ENCODE measurements around the gene FTO. TPM values are rescaled to one million over a fixed set of nuclear protein-coding genes. Genes with fewer than 3 reads are reported as not detected.

The FTO gene
- total and polyA plus RNA-seq, 2 of the 13 experiments (the other 11 are each of a cell fraction or from before 2014, with no cell fraction given), result 41.6 to 55.8 TPM

- TF ChIP-seq, protein P1, sequence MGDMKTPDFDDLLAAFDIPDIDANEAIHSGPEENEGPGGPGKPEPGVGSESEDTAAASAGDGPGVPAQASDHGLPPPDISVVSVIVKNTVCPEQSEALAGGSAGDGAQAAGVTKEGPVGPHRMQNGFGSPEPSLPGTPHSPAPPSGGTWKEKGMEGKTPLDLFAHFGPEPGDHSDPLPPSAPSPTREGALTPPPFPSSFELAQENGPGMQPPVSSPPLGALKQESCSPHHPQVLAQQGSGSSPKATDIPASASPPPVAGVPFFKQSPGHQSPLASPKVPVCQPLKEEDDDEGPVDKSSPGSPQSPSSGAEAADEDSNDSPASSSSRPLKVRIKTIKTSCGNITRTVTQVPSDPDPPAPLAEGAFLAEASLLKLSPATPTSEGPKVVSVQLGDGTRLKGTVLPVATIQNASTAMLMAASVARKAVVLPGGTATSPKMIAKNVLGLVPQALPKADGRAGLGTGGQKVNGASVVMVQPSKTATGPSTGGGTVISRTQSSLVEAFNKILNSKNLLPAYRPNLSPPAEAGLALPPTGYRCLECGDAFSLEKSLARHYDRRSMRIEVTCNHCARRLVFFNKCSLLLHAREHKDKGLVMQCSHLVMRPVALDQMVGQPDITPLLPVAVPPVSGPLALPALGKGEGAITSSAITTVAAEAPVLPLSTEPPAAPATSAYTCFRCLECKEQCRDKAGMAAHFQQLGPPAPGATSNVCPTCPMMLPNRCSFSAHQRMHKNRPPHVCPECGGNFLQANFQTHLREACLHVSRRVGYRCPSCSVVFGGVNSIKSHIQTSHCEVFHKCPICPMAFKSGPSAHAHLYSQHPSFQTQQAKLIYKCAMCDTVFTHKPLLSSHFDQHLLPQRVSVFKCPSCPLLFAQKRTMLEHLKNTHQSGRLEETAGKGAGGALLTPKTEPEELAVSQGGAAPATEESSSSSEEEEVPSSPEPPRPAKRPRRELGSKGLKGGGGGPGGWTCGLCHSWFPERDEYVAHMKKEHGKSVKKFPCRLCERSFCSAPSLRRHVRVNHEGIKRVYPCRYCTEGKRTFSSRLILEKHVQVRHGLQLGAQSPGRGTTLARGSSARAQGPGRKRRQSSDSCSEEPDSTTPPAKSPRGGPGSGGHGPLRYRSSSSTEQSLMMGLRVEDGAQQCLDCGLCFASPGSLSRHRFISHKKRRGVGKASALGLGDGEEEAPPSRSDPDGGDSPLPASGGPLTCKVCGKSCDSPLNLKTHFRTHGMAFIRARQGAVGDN (CRISPR knock-in tag; IDR thresholded peaks at IDR 0.05), result peak; percentile 61
- TF ChIP-seq ELF4 (CRISPR knock-in tag; IDR thresholded peaks at IDR 0.05; ENCODE audit: borderline replicate concordance) (no peak), TFDP1 (CRISPR knock-in tag; IDR thresholded peaks at IDR 0.05; ENCODE audit: borderline replicate concordance) (no peak), EHMT2 (IDR thresholded peaks at IDR 0.05; ENCODE audit: borderline replicate concordance, low read depth, low read length) (no peak), ZFX (CRISPR knock-in tag; IDR thresholded peaks at IDR 0.05; ENCODE audit: low read depth) (peak; percentile 41; the same call in 1 of the 2 replicates), TBX3 (IDR thresholded peaks at IDR 0.05; ENCODE audit: borderline replicate concordance) (no peak)
- TF ChIP-seq, protein P2, sequence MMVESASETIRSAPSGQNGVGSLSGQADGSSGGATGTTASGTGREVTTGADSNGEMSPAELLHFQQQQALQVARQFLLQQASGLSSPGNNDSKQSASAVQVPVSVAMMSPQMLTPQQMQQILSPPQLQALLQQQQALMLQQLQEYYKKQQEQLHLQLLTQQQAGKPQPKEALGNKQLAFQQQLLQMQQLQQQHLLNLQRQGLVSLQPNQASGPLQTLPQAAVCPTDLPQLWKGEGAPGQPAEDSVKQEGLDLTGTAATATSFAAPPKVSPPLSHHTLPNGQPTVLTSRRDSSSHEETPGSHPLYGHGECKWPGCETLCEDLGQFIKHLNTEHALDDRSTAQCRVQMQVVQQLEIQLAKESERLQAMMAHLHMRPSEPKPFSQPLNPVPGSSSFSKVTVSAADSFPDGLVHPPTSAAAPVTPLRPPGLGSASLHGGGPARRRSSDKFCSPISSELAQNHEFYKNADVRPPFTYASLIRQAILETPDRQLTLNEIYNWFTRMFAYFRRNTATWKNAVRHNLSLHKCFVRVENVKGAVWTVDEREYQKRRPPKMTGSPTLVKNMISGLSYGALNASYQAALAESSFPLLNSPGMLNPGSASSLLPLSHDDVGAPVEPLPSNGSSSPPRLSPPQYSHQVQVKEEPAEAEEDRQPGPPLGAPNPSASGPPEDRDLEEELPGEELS (CRISPR knock-in tag; IDR thresholded peaks at IDR 0.05), result peak; percentile 28; the same call in 1 of the 2 replicates
- TF ChIP-seq, protein P3, sequence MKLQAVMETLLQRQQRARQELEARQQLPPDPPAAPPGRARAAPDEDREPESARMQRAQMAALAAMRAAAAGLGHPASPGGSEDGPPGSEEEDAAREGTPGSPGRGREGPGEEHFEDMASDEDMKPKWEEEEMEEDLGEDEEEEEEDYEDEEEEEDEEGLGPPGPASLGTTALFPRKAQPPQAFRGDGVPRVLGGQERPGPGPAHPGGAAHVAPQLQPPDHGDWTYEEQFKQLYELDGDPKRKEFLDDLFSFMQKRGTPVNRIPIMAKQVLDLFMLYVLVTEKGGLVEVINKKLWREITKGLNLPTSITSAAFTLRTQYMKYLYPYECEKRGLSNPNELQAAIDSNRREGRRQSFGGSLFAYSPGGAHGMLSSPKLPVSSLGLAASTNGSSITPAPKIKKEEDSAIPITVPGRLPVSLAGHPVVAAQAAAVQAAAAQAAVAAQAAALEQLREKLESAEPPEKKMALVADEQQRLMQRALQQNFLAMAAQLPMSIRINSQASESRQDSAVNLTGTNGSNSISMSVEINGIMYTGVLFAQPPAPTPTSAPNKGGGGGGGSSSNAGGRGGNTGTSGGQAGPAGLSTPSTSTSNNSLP (IDR thresholded peaks at IDR 0.05; ENCODE audit: low read depth, low read length), result no peak
- TF ChIP-seq, protein P4, sequence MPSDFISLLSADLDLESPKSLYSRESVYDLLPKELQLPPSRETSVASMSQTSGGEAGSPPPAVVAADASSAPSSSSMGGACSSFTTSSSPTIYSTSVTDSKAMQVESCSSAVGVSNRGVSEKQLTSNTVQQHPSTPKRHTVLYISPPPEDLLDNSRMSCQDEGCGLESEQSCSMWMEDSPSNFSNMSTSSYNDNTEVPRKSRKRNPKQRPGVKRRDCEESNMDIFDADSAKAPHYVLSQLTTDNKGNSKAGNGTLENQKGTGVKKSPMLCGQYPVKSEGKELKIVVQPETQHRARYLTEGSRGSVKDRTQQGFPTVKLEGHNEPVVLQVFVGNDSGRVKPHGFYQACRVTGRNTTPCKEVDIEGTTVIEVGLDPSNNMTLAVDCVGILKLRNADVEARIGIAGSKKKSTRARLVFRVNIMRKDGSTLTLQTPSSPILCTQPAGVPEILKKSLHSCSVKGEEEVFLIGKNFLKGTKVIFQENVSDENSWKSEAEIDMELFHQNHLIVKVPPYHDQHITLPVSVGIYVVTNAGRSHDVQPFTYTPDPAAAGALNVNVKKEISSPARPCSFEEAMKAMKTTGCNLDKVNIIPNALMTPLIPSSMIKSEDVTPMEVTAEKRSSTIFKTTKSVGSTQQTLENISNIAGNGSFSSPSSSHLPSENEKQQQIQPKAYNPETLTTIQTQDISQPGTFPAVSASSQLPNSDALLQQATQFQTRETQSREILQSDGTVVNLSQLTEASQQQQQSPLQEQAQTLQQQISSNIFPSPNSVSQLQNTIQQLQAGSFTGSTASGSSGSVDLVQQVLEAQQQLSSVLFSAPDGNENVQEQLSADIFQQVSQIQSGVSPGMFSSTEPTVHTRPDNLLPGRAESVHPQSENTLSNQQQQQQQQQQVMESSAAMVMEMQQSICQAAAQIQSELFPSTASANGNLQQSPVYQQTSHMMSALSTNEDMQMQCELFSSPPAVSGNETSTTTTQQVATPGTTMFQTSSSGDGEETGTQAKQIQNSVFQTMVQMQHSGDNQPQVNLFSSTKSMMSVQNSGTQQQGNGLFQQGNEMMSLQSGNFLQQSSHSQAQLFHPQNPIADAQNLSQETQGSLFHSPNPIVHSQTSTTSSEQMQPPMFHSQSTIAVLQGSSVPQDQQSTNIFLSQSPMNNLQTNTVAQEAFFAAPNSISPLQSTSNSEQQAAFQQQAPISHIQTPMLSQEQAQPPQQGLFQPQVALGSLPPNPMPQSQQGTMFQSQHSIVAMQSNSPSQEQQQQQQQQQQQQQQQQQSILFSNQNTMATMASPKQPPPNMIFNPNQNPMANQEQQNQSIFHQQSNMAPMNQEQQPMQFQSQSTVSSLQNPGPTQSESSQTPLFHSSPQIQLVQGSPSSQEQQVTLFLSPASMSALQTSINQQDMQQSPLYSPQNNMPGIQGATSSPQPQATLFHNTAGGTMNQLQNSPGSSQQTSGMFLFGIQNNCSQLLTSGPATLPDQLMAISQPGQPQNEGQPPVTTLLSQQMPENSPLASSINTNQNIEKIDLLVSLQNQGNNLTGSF (CRISPR knock-in tag; IDR thresholded peaks at IDR 0.05), result no peak
- TF ChIP-seq, protein P5, sequence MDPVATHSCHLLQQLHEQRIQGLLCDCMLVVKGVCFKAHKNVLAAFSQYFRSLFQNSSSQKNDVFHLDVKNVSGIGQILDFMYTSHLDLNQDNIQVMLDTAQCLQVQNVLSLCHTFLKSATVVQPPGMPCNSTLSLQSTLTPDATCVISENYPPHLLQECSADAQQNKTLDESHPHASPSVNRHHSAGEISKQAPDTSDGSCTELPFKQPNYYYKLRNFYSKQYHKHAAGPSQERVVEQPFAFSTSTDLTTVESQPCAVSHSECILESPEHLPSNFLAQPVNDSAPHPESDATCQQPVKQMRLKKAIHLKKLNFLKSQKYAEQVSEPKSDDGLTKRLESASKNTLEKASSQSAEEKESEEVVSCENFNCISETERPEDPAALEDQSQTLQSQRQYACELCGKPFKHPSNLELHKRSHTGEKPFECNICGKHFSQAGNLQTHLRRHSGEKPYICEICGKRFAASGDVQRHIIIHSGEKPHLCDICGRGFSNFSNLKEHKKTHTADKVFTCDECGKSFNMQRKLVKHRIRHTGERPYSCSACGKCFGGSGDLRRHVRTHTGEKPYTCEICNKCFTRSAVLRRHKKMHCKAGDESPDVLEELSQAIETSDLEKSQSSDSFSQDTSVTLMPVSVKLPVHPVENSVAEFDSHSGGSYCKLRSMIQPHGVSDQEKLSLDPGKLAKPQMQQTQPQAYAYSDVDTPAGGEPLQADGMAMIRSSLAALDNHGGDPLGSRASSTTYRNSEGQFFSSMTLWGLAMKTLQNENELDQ (CRISPR knock-in tag; IDR thresholded peaks at IDR 0.05; ENCODE audit: borderline replicate concordance), result no peak
Measured at GRCh38 chr16:54153240-54153934, 449.4 kb downstream of the FTO start (continued).
